ENCODE results near the gene HNRNPF.
"Not testable (repeated sequence)": the region's sequence is repeated elsewhere in the genome, so short reads cannot be mapped to it uniquely, and the experiment has no call there.

HNRNPF gene

DNA sequence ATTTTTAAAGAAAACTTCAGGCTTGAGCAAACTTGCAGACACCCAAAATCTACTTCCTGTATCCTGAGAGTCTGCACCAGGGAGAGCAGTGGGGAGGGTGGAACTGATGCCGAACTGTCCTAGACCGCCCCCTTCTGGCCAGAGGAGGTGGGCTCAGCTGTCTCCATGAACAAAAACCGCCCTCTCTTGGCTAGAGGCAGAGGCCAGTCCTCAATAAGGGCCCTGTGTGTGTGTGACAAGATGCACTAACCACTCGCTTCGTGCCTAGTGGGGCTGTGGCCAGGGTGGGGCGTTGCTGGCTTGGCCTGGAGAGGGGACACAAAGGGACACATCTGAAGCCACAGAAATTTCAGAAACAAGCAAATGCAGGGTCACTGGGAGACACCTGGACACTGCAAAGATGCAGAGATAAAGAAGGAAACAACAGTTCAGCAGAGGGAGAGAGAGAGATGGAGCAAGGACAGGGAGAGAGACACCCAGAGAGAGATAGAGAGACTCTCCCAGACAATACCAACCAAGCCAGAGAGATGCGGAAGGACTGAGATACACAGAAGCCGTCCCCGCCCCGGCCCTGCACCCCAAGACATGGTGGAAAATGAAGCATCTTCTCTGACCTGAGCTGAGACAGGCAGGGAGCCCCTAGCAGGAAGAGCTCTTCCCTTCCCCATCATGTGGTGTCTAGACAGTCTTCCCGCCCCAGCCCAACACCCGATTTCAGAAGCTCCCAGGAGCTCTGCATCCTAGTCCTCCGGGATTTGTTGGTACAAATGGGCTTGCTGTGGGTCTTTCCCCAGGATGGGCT, 60.3 kb downstream of the HNRNPF start:
- DNase-seq (ENCODE audit: low spot score), result peak; percentile 89

- DNase-seq (ENCODE audit: low spot score), result no peak
Measured at GRCh38 chr10:43347997-43348396, 61.0 kb downstream of the HNRNPF start.

DNA sequence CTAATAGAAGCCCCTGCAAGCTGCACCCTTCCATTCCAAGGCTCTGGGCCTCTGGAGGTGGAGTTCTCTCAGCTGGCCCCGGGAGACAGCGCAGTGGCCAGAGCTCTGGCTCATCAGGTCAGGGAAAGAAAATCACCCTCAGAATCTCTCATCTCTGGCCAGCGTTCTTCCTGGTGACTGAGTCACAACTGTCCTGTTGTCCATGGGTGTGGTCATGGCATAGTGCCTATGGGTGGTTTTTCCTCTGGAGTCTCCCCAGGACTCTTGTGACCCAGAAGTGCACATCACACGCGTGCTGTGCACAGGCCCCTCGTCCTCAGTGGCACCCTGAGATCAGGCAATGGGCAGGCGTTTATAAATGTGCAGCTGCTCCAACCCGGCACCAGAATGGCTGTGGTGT, 64.9 kb downstream of the HNRNPF start:
- DNase-seq (ENCODE audit: low spot score), result peak; percentile 25

DNA sequence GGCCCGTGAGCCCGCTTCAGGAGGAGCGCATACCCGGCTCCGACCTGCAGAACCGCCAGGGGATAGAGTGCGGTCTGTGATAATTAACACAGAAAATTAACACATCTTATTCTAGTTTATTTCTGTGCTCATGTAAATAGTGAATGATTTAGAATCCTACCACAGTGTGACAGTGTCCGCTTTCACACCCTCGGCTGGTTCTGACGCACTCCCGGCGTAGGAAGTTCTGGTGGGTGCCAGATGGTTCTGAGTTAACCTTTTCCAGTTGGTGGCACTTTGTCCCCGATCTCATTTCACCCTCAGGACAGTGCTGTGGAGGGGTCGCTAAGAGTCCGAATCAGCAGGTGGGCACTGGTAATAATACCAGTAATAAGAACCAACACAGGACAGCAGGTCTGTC, 65.9 kb downstream of the HNRNPF start:
- DNase-seq (ENCODE audit: low spot score), result no peak

DNA sequence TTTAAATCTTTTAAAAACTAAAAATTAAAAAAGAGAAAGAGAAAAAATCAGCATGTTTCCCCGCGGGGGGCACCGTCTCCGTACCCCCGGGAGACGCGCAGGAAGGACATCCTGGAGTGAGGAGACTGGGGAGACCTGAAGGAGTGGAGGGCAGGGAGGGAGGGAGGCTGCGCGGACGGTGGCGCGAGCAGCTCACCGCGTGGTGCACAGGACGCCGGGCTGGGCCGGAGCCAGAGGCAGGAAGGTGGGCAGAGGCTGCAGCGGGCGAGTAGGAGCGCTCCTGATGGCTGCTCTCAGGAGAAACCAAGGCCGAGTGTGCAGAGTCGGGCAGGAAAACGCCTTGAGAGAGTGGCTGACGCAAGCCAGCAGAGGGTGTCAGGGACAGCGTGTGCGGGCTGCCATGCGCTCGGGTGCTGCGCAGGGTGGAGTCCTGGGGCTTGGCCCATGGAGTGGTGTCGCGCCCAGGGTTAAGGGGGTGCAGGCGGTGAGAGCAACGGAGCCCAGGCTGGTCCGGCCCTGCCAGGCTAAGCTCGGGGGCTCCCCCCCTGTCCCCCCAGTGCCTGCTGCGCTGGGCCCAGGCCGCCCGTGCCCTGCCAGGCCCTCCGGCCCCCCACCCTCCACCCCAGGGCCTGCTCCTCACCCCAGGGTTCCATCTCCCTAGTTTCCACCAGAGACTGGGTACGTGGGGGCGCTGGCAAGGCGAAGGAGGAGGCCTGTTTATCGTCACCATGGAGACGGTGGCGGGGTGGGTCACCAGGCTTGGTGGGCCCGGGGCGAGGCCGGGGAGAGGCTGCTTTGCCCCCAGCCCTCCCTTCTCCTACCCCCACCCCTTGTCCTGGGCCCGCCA, 66.5 kb downstream of the HNRNPF start:
- DNase-seq (ENCODE audit: low spot score), result no peak

DNA sequence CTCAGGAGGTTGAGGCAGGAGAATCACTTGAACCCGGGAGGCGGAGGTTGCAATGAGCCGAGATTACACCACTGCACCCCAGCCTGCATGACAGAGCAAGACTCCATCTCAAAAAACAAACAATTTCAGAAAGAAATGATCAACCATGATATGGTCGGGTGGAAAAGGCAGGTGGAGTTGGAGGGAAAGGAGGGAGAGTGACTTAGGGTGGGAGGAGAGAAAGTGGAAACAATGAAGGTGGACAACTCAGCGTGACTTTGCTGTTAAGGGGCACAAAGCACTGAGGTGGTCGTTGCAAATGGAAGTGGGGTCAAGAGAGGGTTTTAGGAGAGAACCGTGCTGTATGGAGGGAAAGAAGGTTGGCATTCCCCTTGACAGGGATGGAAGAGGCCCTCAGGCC, 67.5 kb downstream of the HNRNPF start:
- DNase-seq (ENCODE audit: low spot score), result no peak

DNA sequence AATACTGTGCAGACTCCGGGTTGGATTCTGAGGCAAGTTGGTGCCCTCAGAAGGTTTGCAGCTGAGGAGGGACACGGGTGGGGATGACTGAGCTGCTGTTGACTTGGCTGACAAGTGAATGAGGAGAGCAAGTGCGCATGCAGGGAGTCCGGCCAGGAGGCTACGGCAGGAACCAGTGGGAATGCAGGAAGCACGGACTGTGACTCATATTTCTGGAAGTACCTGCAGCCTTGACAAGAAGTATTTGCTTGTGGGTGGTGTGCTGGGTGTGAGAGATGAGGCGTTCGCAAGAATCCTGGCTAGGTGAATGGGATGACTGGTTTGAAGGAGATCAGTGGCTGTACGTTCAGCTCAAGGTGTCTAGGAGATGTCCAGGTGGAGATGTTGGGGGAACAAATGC, 68.4 kb downstream of the HNRNPF start:
- DNase-seq (ENCODE audit: low spot score), result peak; percentile 29

DNA sequence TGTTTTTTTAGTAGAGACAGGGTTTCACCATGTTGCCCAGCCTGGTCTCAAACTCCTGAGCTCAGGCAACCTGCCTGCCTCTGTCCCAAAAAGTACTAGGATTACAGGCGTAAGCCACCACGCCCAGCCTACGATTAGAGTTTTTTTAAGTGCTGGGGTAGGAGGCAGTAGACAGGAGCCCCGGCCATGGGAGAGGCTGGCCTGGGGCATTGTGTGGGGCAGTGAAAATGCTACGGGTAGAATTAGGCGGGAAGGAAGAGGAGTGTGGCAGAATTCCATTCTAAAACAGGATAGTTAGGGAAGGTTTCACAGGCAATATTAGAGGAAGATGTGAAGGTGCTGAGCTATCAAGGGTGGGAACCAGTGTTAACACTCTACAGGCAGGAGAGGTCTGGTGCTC, 68.9 kb downstream of the HNRNPF start:
- DNase-seq (ENCODE audit: low spot score), result no peak

DNA sequence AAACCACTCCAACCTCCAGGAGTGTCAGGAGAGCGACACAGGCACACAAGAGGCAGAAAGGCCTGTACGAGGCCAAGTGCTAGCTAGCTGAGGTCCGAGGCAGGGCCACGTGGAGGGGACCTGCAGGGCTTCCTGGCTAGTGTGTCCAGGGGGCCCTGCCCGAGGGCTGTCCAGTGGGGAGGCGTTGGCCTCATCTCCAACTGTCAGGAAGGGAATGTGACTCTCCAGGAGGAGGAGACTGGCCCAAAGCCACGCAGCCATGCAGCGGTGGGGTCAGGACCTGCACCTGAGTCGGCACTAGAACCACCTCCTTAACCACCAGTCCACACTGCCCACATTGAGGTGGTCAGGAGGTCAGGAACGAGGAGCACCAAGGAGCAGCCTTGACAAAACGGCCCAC, 69.8 kb downstream of the HNRNPF start:
- DNase-seq (ENCODE audit: low spot score), result no peak

GRCh38 chr10:43338117-43338516, 70.9 kb downstream of the HNRNPF start:
- DNase-seq (ENCODE audit: low spot score), result no peak

- DNase-seq (ENCODE audit: low spot score), result not testable (repeated sequence)
Measured at GRCh38 chr10:43337536-43337935, 71.5 kb downstream of the HNRNPF start.

DNA sequence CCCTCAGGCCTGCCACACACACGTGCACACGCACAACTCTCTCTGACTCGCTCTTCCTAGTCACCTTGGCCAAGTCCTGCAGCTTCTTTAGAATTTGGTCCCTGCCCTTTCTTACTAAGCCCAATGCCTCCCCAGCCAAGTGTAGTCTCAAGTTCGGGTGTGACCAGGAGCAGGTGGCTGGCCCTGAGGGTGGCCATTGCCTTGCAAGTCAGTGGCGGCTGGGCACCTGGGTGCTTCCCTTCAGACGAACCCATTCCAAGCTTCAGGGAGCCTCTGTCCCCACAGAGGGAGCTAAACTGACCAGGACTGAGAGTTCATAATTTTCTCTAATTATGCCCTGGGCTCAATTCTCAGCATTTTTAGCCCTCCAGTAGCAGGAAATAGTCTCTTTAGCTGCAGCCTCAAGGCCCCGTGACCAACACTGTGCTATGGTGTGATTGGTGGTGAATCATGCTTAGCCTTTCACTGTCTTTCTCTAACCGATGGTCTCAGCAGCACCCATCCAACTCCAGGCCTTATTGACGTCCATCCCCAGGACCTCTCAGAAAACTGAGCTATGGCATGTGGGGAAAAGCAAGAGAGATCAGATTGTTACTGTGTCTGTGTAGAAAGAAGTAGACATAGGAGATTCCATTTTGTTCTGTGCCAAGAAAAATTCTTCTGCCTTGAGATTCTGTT, 72.2 kb downstream of the HNRNPF start:
- no peak for DNase-seq (ENCODE audit: low spot score)

- no peak for DNase-seq (ENCODE audit: low spot score)
Measured at GRCh38 chr10:43336061-43336460, 72.9 kb downstream of the HNRNPF start.
